SH-SY5Y (cell line): ENCODE measurements around the gene HTR1D.

Source experiments
- GATA2 ChIP-seq: IDR thresholded peaks from 2 replicates; pipeline ENCODE4 v1.6.1; 2011; ENCODE audit warnings: mild to moderate bottlenecking, low read depth, low read length
- GATA3 ChIP-seq: IDR thresholded peaks from 2 replicates; pipeline ENCODE4 v1.6.1; 2011; ENCODE audit warnings: low read depth, mild to moderate bottlenecking, low read length, moderate library complexity

DNA sequence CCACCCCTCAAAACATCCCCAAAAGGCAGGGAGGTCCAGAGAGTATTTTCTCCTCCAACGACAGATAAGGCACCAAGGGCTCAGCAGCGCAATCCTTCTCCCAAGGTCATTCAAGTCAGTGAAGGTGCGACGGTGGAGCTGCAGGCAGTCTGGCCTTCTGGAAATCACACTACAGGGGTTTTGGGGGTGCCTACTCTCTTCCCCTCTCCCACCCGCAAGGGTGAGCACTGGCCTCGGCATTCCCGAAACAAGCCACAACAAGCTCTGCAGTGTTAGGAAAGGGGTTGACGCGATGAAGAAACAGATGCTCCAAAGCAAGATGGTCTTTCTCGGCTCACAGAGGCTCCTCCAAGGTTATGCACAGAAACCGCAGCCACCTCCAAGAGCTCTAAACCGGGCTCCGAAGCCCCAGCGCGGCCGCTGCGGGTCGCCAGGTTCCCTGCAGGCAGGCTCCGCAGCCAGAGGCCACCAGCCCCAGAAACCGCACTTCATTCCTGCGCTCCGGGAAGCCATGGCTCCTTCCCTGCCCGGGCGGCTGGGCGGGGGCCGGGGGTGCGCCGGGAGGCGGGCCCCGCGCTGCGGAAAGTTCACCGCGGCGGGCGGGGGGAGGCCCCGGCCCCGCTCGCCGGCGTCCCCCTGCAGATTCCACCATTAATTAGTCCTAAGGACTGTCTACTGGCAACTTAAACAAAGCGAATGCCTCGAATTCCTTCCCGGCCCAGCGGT is 49.8 kb downstream of the HTR1D start:
- TF ChIP-seq GATA2 (no peak), GATA3 (no peak)
